ENCODE measurements around the gene PCNP.
"Not testable (repeated sequence)": the region's sequence is repeated elsewhere in the genome, so short reads cannot be mapped to it uniquely, and the experiment has no call there.

Gene PCNP

DNA sequence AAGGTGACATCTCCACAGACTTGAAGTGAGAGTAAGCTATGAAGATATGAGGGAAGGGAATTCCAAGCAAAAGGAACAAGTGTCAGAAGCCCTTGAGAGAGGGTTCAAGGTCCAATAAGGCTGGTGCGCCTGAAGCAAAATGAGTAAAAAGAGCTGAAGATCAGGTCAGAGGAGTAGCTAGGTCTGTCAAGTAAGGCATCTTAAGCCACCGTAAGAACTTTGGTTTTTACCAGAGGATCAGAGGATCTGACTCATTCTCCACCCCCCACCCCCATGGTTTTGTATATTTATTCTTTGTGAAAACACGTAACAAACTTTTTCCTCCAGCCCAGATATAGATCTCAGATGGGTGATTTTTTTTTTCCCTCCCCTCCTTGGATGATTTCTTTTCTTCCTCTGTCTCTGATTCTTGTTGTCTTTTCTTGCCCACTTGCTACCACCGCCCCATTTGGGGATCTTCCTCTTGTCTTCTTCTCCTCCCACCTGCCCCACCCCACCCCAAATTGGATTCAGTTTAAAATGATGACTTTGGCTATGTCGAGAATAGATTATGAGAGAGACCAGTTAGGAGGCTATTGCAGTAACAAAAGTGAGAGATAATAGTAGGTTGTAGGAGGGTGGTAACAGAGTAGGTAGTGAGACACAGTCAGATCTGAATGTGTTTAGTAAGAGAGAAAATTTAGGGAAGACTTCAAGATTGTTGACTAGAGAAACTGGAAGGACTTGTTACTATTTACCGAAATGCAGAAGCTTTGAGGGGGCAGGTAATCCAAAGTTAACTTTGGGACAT, 6.3 kb upstream of the PCNP start:
- no peak for DNase-seq

DNA sequence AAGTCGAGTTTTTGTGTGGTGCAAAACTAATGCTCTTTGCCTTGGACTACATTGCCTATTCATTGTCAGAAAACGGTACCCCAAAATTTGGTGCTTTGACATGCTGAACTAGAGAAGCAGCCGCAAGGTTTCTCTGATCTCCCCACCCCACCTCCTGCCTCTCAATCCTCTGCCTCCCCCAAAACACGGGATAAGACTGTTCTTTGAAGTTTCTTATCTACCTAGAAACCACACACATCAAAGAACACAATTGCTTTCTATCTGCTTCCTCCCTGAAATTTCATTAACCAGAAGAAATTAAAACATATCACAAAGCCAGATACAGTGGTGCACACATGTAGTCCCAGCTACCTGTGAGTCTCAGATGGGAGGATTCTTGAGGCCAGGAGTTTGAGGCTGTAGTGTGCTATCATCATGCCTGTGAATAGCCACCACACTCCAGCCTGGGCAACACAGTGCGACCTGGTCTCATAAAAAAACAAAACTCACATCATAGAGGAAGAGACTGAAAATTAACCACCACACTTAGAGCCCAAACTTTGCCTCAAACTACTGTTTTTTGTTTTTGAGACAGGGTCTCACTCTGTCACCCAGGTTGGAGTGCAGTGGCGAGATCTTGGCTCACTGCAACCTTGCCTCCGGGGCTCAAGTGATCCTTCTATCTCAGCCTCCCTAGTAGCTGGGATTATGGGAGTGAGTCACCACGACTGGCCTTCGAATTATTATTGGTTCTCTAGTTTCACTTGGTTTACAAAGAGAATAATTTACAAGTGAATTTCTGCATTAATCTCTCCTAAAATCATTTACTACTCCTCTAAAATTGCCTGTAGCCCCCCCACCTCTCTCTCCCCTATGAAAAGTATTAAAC, 2.7 kb upstream of the PCNP start:
- no peak for DNase-seq

DNA sequence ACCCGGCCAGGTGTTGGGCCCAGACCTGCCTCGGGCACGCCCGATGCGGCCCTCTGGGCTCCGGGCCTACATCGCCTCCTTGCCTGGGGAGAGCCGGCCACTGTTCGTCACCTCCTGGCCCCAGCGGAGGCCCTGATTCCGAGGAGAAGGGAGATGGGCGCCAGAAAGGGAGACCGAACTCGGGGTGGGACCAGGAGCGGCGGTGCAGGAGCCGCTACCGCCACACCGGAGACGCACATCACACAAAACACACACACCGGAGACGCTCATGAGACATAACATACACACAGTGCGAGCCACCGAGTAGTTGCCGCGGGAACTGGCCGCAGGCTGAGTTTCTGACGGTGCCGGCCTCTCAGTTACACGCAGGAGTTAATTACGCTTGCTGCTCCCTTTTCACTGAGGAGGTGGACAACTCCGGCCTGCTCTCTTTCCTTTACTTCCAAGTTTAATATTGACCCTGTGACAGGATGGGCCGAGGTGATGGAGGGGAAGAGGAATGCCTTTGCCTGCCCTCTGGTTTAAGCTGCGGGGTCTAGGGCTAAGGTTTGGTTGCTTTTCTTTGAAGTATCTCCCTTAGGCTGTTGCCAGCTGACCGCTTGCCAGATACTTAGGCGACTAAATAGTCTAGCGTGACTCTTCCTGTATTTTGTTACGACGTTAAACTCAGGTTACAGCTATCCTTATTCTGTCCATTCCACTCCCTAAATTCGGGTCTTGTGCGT, 570 bp downstream of the PCNP start:
- peak; percentile 11 to 36 for DNase-seq

DNA sequence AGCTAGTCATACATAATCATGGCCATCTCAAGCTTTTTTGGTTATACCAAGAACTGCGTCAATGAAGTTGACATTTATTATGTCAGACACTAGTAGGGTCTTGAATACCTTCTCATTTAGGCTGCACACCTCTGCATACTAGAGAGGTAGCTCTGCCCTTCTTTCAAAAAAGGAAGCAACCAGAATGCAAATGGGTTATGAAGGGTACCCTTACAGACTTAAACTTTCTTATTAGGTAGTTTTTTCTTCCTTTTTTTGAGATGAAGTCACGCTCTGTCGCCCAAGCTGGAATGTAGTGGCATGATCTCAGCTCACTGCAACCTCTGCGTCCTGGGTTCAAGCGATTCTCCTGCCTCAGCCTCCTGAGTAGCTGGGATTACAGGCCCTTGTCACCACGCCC, 3.3 kb downstream of the PCNP start:
- no peak for DNase-seq

DNA sequence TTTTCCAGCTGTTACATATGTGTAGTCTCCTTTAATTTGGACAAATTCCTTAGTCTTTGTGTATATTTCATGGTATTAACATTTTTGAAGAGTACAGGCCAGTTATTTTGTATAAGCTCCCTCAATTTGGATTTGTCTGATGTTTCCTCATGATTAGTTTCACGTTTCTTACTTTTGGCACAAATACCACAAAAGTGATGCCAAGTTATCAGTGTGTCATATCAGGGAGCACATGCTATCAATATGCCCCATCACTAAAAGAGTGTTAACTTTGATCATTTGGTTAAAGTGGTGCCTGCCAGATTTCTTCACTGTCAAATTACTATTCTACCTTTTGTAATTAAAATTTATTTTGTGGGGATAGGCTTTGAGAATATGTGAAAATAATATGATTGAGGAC, 14.6 kb downstream of the PCNP start:
- DNase-seq = no peak

DNA sequence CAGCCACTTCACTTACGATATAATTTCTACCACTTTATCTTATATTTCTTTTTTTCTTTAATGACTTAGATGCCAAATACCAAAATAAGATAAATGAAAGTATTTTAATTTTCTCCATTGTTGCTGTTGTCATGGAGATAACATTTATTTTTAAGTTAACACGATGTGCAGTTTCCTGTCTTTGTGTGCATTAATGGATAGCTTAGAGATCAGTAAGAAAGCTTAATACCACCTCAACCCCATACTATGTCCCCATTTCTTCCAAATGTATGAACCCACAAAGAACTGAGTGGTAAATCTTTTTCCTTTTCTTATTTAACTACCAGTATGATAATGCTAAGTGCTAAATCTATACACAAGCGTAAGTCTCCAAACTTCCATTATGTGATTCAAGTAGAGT, 17.1 kb downstream of the PCNP start:
- no peak for DNase-seq

DNA sequence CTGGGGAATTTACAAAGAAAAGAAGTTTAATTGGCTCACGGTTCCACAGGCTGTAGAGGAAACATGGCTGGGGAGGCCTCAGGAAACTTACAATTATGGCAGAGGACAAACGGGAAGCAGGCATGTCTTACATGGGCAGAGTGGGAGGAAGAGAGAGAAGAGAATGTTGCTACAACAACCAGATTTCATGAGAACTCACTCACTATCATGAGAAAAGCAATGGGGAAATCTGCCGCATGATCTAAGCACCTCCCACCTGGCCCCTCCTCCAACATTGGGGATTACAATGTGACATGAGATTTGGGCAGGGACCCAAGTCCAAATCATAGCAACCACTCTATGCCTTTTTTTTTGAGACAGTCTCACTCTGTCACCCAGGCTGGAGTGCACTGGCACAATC, 28.8 kb downstream of the PCNP start:
- DNase-seq = peak; percentile 9 to 29

DNA sequence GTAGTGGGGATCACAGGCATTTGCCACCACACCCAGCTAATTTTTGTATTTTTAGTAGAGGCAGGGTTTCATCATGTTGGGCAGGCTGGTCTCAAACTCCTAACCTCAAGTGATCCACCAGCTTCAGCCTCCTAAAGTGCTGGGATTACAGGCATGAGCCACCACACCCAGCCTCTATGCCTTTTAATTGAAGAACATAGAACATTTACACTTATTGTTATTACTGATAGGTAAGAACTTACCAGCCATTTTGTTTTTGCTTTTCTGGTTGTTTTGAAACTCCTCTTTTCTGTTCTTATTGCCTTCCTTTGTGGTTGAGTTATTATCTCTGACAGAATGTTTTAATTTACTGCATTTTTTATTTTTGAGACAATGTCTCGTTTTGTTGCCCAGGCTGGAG, 29.2 kb downstream of the PCNP start:
- no peak for DNase-seq

DNA sequence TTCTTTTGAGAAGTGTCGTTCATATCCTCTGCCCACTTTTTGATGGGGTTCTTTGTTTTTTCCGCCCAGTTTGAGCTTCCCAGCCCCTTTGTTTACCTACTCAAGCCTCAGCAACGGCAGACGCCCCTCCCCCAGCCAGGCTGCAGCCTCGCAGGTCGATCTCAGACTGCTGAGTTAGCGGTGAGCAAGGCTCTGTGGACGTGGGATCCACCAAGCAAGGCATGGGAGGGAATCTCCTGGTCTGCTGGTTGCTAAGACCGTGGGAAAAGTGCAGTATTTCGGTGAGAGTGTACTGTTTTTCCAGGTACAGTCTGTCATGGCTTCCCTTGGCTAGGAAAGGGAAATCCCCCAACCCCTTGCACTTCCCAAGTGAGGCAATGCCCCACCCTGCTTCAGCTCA, 31.4 kb downstream of the PCNP start:
- not testable (repeated sequence) for DNase-seq

DNA sequence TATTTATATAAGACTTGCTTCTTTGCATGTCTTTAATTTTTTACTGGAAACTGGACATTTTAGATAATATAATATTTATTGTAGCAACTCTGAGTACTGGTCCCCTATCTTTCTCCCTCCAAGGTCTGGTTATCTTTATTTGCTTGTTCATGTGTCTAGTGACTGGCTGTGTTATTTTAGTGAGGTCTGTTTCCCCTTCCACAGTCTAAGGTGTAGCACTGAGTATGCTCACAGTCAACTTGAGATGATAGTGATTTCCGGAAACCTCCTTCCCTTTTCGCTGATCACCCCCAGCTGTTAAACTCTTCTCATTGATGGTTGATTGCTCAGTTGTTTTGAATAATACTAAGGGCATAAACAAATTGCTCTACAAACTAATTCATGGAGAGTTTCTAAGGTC, 37.0 kb downstream of the PCNP start:
- DNase-seq = no peak

DNA sequence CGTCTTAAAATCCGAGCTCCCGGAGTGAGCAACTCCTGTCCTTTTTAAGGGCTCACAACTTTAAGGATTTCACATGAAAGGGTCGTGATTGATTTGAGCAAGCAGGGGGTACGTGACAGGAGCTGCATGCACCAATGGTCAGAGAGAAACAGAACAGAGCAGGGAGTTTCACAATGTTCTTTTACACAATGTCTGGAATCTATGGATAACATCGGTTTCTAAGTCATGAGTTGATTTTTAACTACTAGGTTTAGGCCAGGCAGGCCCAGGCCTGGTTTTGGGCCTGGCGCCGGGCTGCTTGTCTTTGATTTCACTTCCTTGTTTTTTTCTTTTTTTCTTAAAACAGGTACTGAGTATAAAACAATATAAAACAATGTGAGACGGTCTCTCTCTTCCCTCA, 39.0 kb downstream of the PCNP start:
- DNase-seq = not testable (repeated sequence)

DNA sequence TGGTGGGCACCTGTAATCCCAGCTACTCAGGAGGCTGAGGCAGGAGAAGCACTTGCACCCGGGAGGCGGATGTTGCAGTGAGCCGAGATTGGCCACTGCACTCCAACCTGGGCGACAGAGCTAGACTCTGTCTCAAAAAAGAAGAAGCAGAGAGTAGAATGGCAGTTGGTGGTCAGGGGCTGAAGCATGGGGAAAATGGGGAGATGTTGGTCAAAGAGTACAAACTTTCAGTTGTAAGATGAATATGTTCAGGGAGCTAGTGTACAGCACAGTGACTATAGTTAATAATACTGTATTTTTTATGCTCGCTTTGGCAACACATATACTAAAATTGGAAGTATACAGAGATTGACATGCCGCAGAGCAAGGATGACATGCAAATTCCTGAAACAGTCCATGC, 41.5 kb downstream of the PCNP start:
- DNase-seq = no peak

DNA sequence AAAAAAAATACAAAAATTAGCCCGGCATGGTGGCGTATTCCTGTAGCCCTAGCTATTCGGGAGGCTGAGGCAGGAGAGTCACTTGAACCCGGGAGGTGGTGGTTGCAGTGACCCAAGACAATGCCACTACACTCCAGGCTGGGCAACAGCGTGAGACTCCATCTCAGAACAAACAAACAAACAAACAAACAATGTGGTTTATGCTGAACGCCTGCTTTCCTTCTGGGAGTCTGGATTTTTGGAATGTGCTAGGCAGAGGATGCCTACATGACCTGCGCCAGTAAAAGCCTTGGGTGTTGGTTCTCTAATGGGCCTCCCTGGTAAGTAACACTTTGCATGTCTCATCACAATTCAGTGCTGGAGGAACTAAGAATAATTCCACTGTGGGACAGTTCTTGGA, 43.5 kb downstream of the PCNP start:
- DNase-seq = no peak

DNA sequence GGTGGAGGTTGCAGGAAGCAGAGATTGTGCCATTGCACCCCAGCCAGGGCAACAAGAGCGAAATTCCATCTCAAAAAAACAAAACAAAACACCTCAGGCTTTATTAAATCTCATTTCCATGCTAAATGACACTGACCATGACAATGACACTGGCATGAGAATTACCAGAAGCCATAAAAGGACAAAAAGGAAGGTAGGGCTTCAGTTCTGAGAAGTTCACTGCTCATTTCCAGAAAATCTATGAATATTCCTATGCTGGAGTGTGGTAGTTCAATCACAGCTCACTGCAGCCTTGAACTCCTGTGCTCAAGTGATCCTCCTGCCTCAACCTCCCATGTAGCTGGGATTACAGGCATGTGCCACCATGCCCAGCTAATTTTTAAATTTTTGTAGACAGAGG, 44.7 kb downstream of the PCNP start:
- no peak for DNase-seq

DNA sequence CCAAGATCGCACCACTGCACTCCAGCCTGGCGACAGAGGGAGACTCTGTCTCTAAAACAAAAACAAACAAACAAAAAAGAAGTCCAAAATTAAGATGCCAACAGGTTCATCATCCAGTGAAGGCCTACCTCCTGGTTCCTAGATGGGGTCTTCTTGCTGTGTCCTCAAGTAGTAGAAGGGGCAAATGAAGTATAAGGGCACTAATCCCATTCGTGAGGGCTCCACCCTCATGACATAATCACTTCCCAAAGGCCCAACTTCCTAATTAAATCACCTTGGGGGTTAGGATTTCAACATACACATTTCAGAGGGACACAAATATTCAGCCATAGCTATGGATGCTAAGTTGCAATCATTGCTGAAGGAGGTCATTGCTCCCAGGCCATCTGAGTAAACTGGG, 45.8 kb downstream of the PCNP start:
- no peak for DNase-seq

DNA sequence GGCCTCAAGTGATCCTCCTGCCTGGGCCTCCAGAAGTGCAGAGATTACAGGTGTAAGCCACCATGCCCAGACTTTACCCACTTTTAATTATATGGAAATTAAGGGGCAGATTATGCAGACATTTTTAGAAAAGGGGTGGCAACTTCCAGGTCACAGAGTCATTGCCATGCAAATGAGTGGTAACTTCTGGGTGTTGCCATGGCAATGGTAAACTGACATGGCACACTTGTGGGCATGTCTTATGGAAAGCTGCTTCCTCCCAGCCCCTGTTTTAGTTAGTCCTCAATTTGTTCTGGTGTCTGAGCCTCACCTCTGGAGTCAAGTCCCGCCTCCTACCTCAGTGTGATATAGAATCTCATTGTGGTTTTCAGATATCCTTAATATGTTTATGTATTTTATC, 49.7 kb downstream of the PCNP start:
- no peak for DNase-seq

DNA sequence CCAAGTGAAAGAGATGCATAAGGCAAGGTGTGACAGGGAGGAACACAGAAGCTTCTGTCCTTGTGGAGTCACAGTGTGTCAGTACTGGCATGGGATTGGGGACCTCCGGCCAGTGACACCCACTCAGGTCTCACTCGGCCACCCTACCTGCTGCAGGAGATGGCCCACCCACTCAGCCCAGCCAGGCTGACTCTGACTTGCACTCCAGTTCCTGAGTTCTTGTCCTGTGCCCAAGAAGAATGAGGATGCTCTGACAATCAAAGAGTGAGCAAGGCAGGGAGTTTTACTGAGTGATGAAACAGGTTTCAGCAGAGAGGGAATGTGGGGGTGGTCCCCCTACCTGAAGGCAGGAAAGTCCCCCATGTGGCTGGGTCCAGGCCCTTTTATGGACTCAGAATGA, 50.9 kb downstream of the PCNP start:
- DNase-seq = no peak

DNA sequence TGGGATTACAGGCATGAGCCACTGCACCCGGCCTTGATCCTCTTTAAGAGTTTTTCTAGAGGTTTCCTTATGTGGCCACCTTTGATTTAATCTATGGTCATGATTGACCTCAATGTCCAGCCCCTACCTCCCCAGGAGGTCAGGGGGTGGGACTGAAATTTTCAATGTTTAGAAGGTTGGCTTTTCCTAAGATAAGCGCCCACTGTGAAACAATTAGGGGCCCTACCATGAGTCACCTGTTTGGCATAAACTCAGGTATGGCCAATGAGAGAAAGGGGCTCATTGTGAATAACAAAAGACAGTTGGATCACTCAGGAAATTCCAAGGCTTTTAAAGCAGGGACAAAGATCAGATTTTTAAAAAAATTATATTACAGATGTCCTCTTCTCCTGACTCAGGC, 51.9 kb downstream of the PCNP start:
- DNase-seq = no peak

DNA sequence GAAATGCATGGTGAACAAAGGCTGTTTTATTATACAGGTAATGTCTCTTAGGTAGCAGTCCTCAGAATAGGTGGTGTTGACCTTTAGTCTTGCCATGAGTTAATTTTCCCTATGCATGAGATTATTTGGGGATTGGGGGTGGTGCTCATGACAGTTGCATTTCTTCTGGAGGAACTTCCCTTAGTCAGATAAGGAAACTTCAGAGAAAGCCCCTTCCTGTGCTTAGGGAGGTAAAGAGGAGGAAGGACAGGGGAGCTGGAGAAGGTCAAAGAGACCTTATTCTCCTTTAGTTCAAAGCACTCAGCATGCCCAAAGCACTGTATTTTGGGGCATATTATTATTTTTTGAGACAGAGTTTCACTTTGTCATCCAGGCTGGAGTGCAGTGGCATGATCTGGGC, 55.2 kb downstream of the PCNP start:
- DNase-seq = no peak

DNA sequence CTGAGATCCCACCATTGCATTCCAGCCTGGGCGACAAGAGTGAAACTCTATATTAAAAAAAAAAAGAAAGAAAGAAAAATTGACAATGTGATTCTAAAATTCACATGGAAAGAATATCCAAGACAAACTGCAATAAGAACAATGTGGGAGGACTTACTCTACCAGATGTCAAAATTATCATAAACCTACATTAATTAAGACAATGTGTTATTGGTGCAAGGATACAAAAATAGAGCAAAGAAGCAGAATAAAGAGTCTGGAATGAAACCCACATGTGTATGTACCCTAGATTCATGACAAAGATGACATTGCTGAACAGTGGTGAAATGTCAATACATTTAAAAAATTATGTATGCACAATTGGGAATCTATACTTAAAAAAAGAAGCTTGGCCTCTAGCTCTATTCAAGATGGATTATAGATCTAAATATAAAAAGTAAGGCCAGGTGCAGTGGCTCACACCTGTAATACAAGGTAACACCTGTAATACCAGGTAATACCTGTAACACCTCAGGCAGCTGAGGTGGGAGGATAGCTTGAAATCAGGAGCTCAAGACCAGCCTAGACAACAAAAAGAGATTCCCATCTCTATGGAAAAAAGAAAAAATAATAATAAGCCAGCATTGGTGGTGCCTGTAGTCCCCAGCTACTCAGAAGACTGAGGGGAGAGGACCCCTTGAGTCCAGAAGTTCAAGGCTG, 57.3 kb downstream of the PCNP start:
- no peak for DNase-seq

DNA sequence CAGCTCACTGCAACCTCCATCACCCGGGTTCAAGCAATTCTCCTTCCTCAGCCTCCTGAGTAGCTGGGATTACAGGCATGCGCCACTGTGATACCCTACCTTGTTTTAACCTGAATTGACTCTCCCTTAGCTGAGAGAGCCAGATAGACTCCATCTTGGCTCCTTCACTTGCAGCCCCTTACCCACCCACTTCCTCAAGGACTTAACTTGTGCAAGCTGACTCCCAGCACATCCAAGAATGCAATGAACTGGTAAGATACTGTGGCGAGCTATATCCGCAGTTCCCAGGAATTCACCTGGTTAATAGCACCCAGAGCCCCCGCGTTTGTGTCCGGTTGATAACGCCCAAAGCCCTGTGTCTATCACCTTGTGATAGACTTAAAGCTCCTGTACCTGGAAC, 58.0 kb downstream of the PCNP start:
- not testable (repeated sequence) for DNase-seq

DNA sequence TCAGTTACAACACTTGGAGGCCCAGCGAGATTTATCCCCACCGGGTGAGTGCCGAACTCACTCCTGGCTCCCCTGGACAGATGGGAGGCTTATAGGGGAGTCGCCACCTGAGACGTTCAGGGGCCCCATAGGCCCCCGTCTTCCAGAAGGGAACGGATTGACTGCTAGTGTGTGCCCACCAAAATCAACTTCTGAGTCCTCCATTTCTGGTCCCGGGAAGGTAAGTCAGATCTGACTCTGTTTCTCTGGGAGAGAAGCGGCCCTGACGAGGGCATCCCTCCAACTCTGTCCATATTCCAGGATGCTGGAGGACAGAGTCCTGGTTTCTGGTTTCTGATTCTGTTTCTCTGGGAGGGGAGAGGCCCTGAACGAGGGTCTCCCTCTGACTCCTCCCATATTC, 58.6 kb downstream of the PCNP start:
- DNase-seq = no peak

DNA sequence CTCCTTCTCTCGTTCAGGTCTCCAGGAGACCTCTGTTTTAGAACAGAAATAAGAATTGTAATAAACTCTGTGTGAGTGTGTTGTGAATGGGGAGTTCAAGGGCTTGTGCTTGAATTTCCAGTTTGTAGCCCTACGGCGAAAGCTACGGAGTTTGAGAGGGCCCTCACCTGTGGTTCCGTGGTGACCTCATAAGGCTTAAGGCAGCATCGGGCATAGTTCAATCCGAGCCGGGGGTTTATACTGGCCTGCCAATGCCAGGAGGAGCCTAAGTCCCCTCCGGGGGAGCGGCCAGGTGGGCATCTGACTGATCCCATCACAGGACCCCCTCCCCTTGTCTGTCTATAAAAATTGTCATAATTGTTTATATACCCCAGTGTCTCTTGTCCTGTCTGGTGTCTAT, 59.2 kb downstream of the PCNP start:
- DNase-seq = no peak
